ENCODE measurements around the gene PCDH7. TPM values are rescaled to one million over a fixed set of nuclear protein-coding genes. Genes with fewer than 3 reads are reported as not detected.

PCDH7 gene
- total RNA-seq, 2 experiments from 2014 or later, result not detected

DNA sequence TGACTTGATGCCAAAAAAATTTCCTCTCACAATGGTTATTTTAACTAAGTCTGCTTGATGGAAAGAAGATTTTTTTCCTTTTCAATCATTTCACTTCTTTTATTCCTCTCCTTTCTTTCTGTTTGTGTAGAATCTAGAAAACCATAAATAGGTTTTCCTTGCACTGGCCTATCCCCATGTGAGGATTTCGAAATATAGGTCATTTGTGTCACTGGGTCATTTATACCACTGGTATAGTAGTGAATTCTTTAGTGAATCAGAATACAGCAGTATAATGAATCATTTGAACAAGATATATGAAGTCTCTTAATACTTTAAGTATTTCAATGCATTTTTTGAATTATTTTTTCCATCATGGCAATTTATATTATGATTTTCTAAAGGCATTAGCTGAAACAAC lies 26.6 kb downstream of the PCDH7 start:
- H3K4me3 Mint-ChIP-seq, result no peak overlapping the region
- no peaks in the 10 kb centered on the region for H3K9me3 Mint-ChIP-seq
- intact Hi-C loops (cut with micrococcal nuclease), result no loop called here
- CTCF ChIA-PET, result no interaction called here
- no peaks in the 10 kb centered on the region for H3K4me1 Mint-ChIP-seq (ENCODE audit: low read depth)
- no peak overlapping the region for H3K27ac Mint-ChIP-seq
- ATAC-seq (no peak), DNase-seq (no peak)
- H3K36me3 Mint-ChIP-seq (ENCODE audit: low read depth), result no peaks in the 10 kb centered on the region
- no peak for TF ChIP-seq CTCF (IDR thresholded peaks at IDR 0.05)
- POLR2A ChIA-PET, result no interaction called here
- no peaks in the 10 kb centered on the region for H3K27me3 Mint-ChIP-seq

- CTCF ChIA-PET, result no interaction called here
- Mint-ChIP-seq H3K36me3 (ENCODE audit: low read depth) (no peaks in the 10 kb centered on the region), H3K9me3 (peaks cover 2% of the 10 kb centered on the region), H3K27ac (no peak overlapping the region), H3K27me3 (no peaks in the 10 kb centered on the region), H3K4me1 (ENCODE audit: low read depth) (no peaks in the 10 kb centered on the region), H3K4me3 (no peak overlapping the region)
- ATAC-seq (no peak), DNase-seq (no peak)
- POLR2A ChIA-PET, result no interaction called here
- intact Hi-C loops (cut with micrococcal nuclease), result no loop called here
- no peak for TF ChIP-seq CTCF (IDR thresholded peaks at IDR 0.05)
Observed at GRCh38 chr4:30753316-30753715, 33.1 kb downstream of the PCDH7 start.

DNA sequence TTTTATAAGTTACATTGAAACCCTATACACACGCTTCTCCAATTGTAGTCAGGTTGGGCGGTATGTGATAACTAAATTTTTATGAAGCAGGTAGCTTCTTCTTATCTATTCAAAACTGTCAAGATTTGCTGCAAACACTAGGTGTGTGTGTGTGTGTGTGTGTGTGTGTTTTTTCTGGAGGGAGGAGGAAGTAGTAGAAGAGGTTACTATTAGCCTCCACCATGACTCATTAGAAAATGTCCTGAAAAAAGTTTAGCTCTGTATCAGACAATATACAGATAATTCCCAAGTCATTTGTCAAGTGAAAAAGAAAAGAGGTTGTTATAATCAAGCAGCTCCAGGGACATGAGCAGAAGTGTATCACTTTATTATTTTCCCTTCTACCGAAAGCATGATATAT lies 33.9 kb downstream of the PCDH7 start:
- H3K27me3 Mint-ChIP-seq, result no peaks in the 10 kb centered on the region
- peaks cover 2% of the 10 kb centered on the region for H3K9me3 Mint-ChIP-seq
- no peak overlapping the region for H3K4me3 Mint-ChIP-seq
- no peaks in the 10 kb centered on the region for H3K36me3 Mint-ChIP-seq (ENCODE audit: low read depth)
- no peak for TF ChIP-seq CTCF (IDR thresholded peaks at IDR 0.05)
- no peaks in the 10 kb centered on the region for H3K4me1 Mint-ChIP-seq (ENCODE audit: low read depth)
- ATAC-seq (no peak), DNase-seq (no peak)
- no peak overlapping the region for H3K27ac Mint-ChIP-seq
- POLR2A ChIA-PET, result no interaction called here
- CTCF ChIA-PET, result no interaction called here
- intact Hi-C loops (cut with micrococcal nuclease), result no loop called here

DNA sequence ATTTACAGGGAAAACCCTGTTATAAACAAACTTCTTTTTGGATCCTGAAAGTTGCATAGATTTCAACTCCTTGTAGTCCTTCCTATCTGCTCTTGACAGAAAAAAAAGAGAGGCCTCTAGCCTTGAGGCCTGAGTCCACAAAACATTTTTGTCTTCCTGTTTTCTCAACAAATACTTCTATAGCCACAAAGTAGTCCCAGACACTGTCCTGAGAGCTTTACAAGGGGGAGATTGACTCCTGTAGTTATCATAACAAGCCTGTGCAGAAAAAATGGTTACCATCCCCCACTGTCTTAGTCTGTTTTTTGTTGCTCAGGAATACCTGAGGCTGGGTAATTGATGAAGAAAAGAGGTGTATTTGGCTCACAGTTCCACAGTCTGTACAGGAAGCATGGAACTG lies 35.2 kb downstream of the PCDH7 start:
- ATAC-seq (no peak), DNase-seq (no peak)
- TF ChIP-seq CTCF (IDR thresholded peaks at IDR 0.05), result no peak
- H3K9me3 Mint-ChIP-seq, result peaks cover 2% of the 10 kb centered on the region
- no peaks in the 10 kb centered on the region for H3K27me3 Mint-ChIP-seq
- H3K27ac Mint-ChIP-seq, result no peak overlapping the region
- POLR2A ChIA-PET, result no interaction called here
- no peaks in the 10 kb centered on the region for H3K36me3 Mint-ChIP-seq (ENCODE audit: low read depth)
- H3K4me1 Mint-ChIP-seq (ENCODE audit: low read depth), result no peaks in the 10 kb centered on the region
- intact Hi-C loops (cut with micrococcal nuclease), result no loop called here
- no peak overlapping the region for H3K4me3 Mint-ChIP-seq
- CTCF ChIA-PET, result no interaction called here

GRCh38 chr4:30756553-30756952 lies 36.4 kb downstream of the PCDH7 start:
- Mint-ChIP-seq H3K9me3 (peaks cover 2% of the 10 kb centered on the region), H3K4me1 (ENCODE audit: low read depth) (no peaks in the 10 kb centered on the region), H3K36me3 (ENCODE audit: low read depth) (no peaks in the 10 kb centered on the region), H3K27me3 (no peaks in the 10 kb centered on the region), H3K4me3 (no peak overlapping the region), H3K27ac (no peak overlapping the region)
- ATAC-seq (no peak), DNase-seq (no peak)
- CTCF ChIA-PET, result no interaction called here
- no peak for TF ChIP-seq CTCF (IDR thresholded peaks at IDR 0.05)
- intact Hi-C loops (cut with micrococcal nuclease), result no loop called here
- POLR2A ChIA-PET, result no interaction called here

Data from activated CD8-positive, alpha-beta T cell treated with anti-CD3 and anti-CD28 coated beads for 36 hours (primary cell).